CD4-positive, alpha-beta T cell (primary cell): ENCODE data around the gene DFFB. TPM values are rescaled to one million over a fixed set of nuclear protein-coding genes. Genes with fewer than 3 reads are reported as not detected.

Experiments used
- ATAC-seq: fragments of 200-7000 bp; cut with Tn5 transposase; one replicate; pipeline ENCODE4 v1.10.0; 2022; ENCODE audit warnings: mild to moderate bottlenecking; ENCODE audit not compliant: poor library complexity
- CTCF ChIA-PET: fragments of 350-600 bp; sonication (Branson Sonifier 250); formaldehyde crosslinking; loops from one replicate; lab custom pipeline; 2021; ENCODE audit warnings: antibody characterized with exemption, inconsistent platforms; lab: Charles Lee
- POLR2A ChIA-PET: fragments of 350-600 bp; sonication (Branson Sonifier 250); formaldehyde crosslinking; loops from one replicate; lab custom pipeline; 2021; ENCODE audit warnings: antibody characterized with exemption, inconsistent platforms; lab: Charles Lee
- DNase-seq, 14 experiments: peaks; one replicate each; pipeline ENCODE4 v3.0.0-alpha.2; 2013 to 2020; ENCODE audit warnings: mixed read lengths in 2 of 14
- H3K27ac ChIP-seq, 2 donors: one replicate each; pipeline versions ENCODE4 v1.5.1 to v1.7.0; 2013; ENCODE audit warnings: low read length in 2 of 2, low read depth in 1 of 2, mild to moderate bottlenecking in 1 of 2
- H3K27me3 ChIP-seq, 2 experiments: 1 replicate in 1 of 2; 2 replicates in 1 of 2; pipeline versions ENCODE4 v1.6.1 to v1.7.0; 2013; ENCODE audit warnings: low read length in 2 of 2, control low read depth in 1 of 2, mild to moderate bottlenecking in 1 of 2, moderate library complexity in 1 of 2; ENCODE audit not compliant: insufficient read depth in 2 of 2, control insufficient read depth in 1 of 2
- H3K36me3 ChIP-seq: one replicate; pipeline ENCODE4 v1.6.1; 2013; ENCODE audit warnings: low read length, control low read depth; ENCODE audit not compliant: insufficient read depth
- H3K4me1 ChIP-seq: one replicate; pipeline ENCODE4 v1.6.1; 2013; ENCODE audit warnings: low read length, control low read depth; ENCODE audit not compliant: insufficient read depth
- H3K4me3 ChIP-seq: one replicate; pipeline ENCODE4 v1.5.1; 2013; ENCODE audit warnings: mild to moderate bottlenecking, low read length, moderate library complexity
- H3K9me3 ChIP-seq, 2 experiments: 1 replicate in 1 of 2; 2 replicates in 1 of 2; pipeline versions ENCODE4 v1.6.1 to v1.7.0; 2013; ENCODE audit warnings: low read length in 2 of 2, mild to moderate bottlenecking in 2 of 2, control low read depth in 1 of 2, moderate library complexity in 1 of 2; ENCODE audit not compliant: control insufficient read depth in 1 of 2, insufficient read depth in 1 of 2
- H3K27ac Mint-ChIP-seq: one replicate; pipeline ENCODE4 v1.8.0; 2020; ENCODE audit warnings: mixed read lengths
- H3K27me3 Mint-ChIP-seq: one replicate; pipeline ENCODE4 v1.8.0; 2021; ENCODE audit warnings: mixed read lengths
- H3K36me3 Mint-ChIP-seq: one replicate; pipeline ENCODE4 v1.8.0; 2021; ENCODE audit warnings: low read depth, mixed read lengths
- H3K4me1 Mint-ChIP-seq: one replicate; pipeline ENCODE4 v1.8.0; 2021; ENCODE audit warnings: low read depth, mixed read lengths
- H3K4me3 Mint-ChIP-seq: one replicate; pipeline ENCODE4 v1.8.0; 2020; ENCODE audit warnings: mild to moderate bottlenecking, mixed read lengths
- H3K9me3 Mint-ChIP-seq: one replicate; pipeline ENCODE4 v1.8.0; 2020; ENCODE audit warnings: mixed read lengths
- CTCF ChIP-seq: fragments of 200-600 bp; IDR thresholded peaks from one replicate; pipeline ENCODE4 v1.8.0; 2022; ENCODE audit warnings: antibody characterized with exemption, mild to moderate bottlenecking
- intact Hi-C, 2 experiments: fragments of 100-400 bp; cut with DNase I in 1 of 2; cut with micrococcal nuclease in 1 of 2; formaldehyde crosslinking; loops; one replicate each; pipeline versions ENCODE4 v1.15.1 to v1.9.0; 2023 to 2025; cut with DNase I, micrococcal nuclease
- total RNA-seq, 174 experiments: library from RNA in 2 of 174; stranded (reverse) in 2 of 174; gene quantifications; one replicate each; pipeline ENCODE4 v1.2.3 and lab custom pipeline; 2021 to 2026

Gene DFFB
- total RNA-seq, 2 experiments from 2014 or later = 6.7 to 6.8 TPM

GRCh38 chr1:3902571-3903091 is 45.4 kb downstream of the DFFB start:
- Mint-ChIP-seq H3K27me3 (no peaks in the 10 kb centered on the region), H3K9me3 (no peaks in the 10 kb centered on the region), H3K4me1 (peaks cover 58% of the 10 kb centered on the region), H3K4me3 (peak overlapping the region; percentile 93), H3K27ac (peak overlapping the region; percentile 90), H3K36me3 (peaks cover 27% of the 10 kb centered on the region)
- ATAC-seq (peak; percentile 3), DNase-seq (peak in 5 of 14 experiments; percentile 30 to 66 (median 55))
- Histone ChIP-seq H3K27me3 (no peaks in the 10 kb centered on the region), H3K36me3 (no peaks in the 10 kb centered on the region), H3K4me3 (no peak overlapping the region), H3K9me3 (peaks cover 8% of the 10 kb centered on the region in 2 experiments), H3K4me1 (peaks cover 54% of the 10 kb centered on the region), H3K27ac (peak overlapping the region; percentile 57 to 78)
- ChIA-PET POLR2A (interaction anchor here (0.6 to 2.2 kb wide), 3 partner anchors 9 to 107 kb away, joined by 3 to 8 read pairs (median 5); partner anchors contain the start of genes CEP104, DFFB and LRRC47), CTCF (interaction anchor here (1.4 kb wide), 1 partner anchor 45 kb away, joined by 8 read pairs; the partner anchor contains the start of genes CEP104 and DFFB)
- no peak for TF ChIP-seq CTCF
- intact Hi-C loops = loop anchor here in 1 of 2 experiments (5.0 to 10.0 kb wide), 2 partner anchors 278 to 1645 kb away; partner anchors contain the start of gene TPRG1L

DNA sequence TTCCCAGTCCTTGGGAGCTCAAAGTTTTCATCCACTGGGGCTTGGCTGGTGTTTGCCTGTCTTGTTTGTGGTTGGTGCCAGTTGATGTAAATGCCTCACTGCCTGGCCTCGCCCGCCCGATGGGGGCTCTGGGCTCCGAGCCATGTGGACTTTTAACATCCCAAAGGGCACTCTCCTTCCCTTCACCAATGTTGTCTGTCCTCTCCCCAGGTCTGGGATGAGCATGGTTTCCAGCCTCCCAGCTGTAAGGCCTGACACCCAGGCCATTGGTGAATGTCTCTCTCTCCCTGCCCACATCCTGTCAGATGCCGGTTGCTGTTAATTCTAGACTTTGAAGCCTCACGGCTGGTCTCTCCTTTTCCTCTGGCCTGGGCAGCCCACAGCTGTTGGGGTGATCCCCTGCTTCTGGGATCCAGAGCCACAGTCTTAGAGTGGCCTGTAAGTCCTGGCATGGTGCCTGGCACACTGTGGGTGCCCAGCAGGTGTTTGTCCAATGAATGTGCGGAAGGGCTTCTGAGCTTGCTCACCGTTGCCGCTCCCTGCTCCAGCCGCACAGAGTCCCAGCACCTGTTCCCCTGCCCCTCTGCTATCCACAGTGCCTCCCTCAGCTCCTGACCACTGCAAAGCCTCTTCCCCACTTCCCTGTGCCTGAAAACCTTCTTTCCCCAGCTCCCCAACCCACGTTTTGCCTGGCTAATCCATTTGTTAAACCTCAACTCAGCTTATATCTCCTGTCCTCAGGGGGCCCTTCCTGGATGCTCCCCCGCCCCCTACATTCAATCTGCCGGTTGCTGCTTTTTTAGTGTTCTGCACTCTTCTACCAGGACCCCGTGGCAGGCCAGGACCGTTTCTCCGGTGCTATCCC is 46.1 kb downstream of the DFFB start:
- Mint-ChIP-seq H3K27me3 (no peaks in the 10 kb centered on the region), H3K9me3 (no peaks in the 10 kb centered on the region), H3K4me1 (peaks cover 51% of the 10 kb centered on the region), H3K4me3 (peak overlapping the region; percentile 93), H3K27ac (peak overlapping the region; percentile 90), H3K36me3 (peaks cover 19% of the 10 kb centered on the region)
- Histone ChIP-seq H3K36me3 (no peaks in the 10 kb centered on the region), H3K27me3 (no peaks in the 10 kb centered on the region), H3K4me1 (peaks cover 55% of the 10 kb centered on the region), H3K9me3 (peaks cover under 1% of the 10 kb centered on the region in 2 experiments), H3K27ac (peak overlapping the region; percentile 57 to 78), H3K4me3 (no peak overlapping the region)
- ATAC-seq = no peak
- peak in 4 of 14 experiments; percentile 26 to 76 (median 52) for DNase-seq
- intact Hi-C loops = loop anchor here in 1 of 2 experiments (5.0 to 10.0 kb wide), 2 partner anchors 279 to 1646 kb away; partner anchors contain the start of gene TPRG1L
- TF ChIP-seq CTCF = no peak
- ChIA-PET CTCF (interaction anchor here (1.4 kb wide), 1 partner anchor 46 kb away, joined by 8 read pairs; the partner anchor contains the start of genes CEP104 and DFFB), POLR2A (interaction anchor here (0.6 to 2.2 kb wide), 3 partner anchors 9 to 107 kb away, joined by 3 to 8 read pairs (median 5); partner anchors contain the start of genes CEP104, DFFB and LRRC47)
